T-cell (primary cell): Measurements from ENCODE around the gene METTL18. TPM values are rescaled to one million over a fixed set of nuclear protein-coding genes. Genes with fewer than 3 reads are reported as not detected.

Source experiments
- ATAC-seq, 4 experiments: fragments of 200-7000 bp in 3 of 4; fragments of 150-1000 bp in 1 of 4; cut with Tn5 transposase; replicated peaks in 1 of 4; 1 replicate in 3 of 4; 2 replicates in 1 of 4; pipeline ENCODE4 v1.10.0; 2021; ENCODE audit warnings: moderate library complexity in 3 of 4, mild to moderate bottlenecking in 2 of 4, moderate number of reproducible peaks in 1 of 4
- CTCF ChIA-PET, 2 donors: fragments of 300-600 bp; sonication (Branson Sonifier 250); formaldehyde crosslinking; loops; one replicate each; lab custom pipeline; 2022; ENCODE audit warnings: antibody characterized with exemption in 2 of 2; lab: Charles Lee
- POLR2A ChIA-PET, 2 donors: fragments of 300-600 bp; sonication (Branson Sonifier 250); formaldehyde crosslinking; loops; one replicate each; lab custom pipeline; 2022; ENCODE audit warnings: antibody characterized with exemption in 2 of 2; lab: Charles Lee
- DNase-seq, 35 experiments: peaks; one replicate each; pipeline versions ENCODE4 v3.0.0 to v3.0.0-alpha.2; 2013 to 2023
- H3K27ac ChIP-seq: one replicate; pipeline ENCODE4 v1.5.1; 2013; ENCODE audit warnings: low read length
- H3K27me3 ChIP-seq, 2 experiments: replicated peaks in 1 of 2; 1 replicate in 1 of 2; 2 replicates in 1 of 2; pipeline versions ENCODE4 v1.6.1 to v1.7.0; 2013; ENCODE audit warnings: low read length in 1 of 2, mixed read lengths in 1 of 2; ENCODE audit not compliant: control insufficient read depth in 2 of 2, insufficient read depth in 2 of 2; ENCODE audit errors: extremely low read depth in 1 of 2
- H3K36me3 ChIP-seq, 2 donors: 1 replicate in 1 of 2; 2 replicates in 1 of 2; pipeline versions ENCODE4 v1.6.1 to v1.7.0; 2013; ENCODE audit warnings: low read length in 1 of 2; ENCODE audit not compliant: control insufficient read depth in 2 of 2, insufficient read depth in 1 of 2; ENCODE audit errors: extremely low read depth in 1 of 2
- H3K4me1 ChIP-seq, 2 experiments: 1 replicate in 1 of 2; 2 replicates in 1 of 2; pipeline versions ENCODE4 v1.6.1 to v1.7.0; 2013; ENCODE audit warnings: low read length in 2 of 2, mixed read lengths in 1 of 2; ENCODE audit not compliant: insufficient read depth in 2 of 2, control insufficient read depth in 1 of 2; ENCODE audit errors: extremely low read depth in 1 of 2
- H3K4me3 ChIP-seq, 2 donors: 1 replicate in 1 of 2; 2 replicates in 1 of 2; pipeline versions ENCODE4 v1.5.1 to v1.7.0; 2013; ENCODE audit warnings: mild to moderate bottlenecking in 2 of 2, low read length in 1 of 2, moderate library complexity in 1 of 2; ENCODE audit not compliant: control insufficient read depth in 1 of 2; ENCODE audit errors: extremely low read depth in 1 of 2
- H3K9me3 ChIP-seq: 2 replicates; pipeline ENCODE4 v1.7.0; 2013
- H3K27ac Mint-ChIP-seq, 2 donors: one replicate each; pipeline ENCODE4 v1.8.0; 2020 to 2021; ENCODE audit warnings: mild to moderate bottlenecking in 2 of 2, mixed read lengths in 2 of 2
- H3K27me3 Mint-ChIP-seq, 2 donors: one replicate each; pipeline ENCODE4 v1.8.0; 2021 to 2022; ENCODE audit warnings: mixed read lengths in 2 of 2
- H3K36me3 Mint-ChIP-seq: one replicate; pipeline ENCODE4 v1.8.0; 2021; ENCODE audit warnings: mixed read lengths
- H3K4me1 Mint-ChIP-seq, 3 donors: one replicate each; pipeline ENCODE4 v1.8.0; 2020 to 2022; ENCODE audit warnings: mixed read lengths in 3 of 3, mild to moderate bottlenecking in 1 of 3
- H3K4me3 Mint-ChIP-seq, 3 donors: one replicate each; pipeline ENCODE4 v1.8.0; 2020 to 2022; ENCODE audit warnings: mild to moderate bottlenecking in 3 of 3, mixed read lengths in 3 of 3, moderate library complexity in 3 of 3
- H3K9me3 Mint-ChIP-seq, 3 donors: one replicate each; pipeline ENCODE4 v1.8.0; 2020 to 2022; ENCODE audit warnings: mixed read lengths in 3 of 3
- WGBS: methylation state at CpG from one replicate; pipeline ENCODE4 v1.1.5; 2013; ENCODE audit warnings: missing lambda C conversion rate; ENCODE audit not compliant: insufficient coverage; 5-methylcytosine and 5-hydroxymethylcytosine counted together
- total RNA-seq, 35 experiments: library from RNA in 6 of 35; stranded (reverse) in 6 of 35; fragments of 120-200 nt in 1 of 35; gene quantifications; one replicate each; pipeline versions ENCODE4 v1.2.1 to v1.2.4 and lab custom pipeline; 2013 to 2026

METTL18 gene
- total RNA-seq, 5 donors from 2014 or later (not counting 1 experiment from before 2014, with no cell fraction given), result 3.9 to 16.5 (median 11.1) TPM

DNA sequence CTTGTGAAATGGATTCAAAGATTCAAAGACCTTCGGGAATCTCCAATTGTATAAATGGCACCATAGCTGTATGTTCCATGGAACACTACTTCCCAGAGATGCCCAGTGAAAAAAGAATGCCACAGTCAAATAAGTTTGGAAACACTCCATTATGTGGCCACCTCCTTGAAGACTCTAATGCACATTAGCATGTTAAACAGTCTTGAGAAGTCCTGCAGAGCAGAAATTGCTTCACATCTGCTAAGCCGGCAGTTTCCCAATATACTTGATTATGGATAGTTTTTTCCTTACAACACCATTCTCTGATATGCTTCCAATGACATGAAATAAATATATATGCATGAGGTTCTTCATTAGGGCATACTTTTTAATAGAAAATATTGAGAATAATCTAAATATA is 48.2 kb downstream of the METTL18 start:
- H3K36me3 ChIP-seq, result no peaks in the 10 kb centered on the region
- ATAC-seq (no peak), DNase-seq (no peak)
- H3K4me1 ChIP-seq, result no peaks in the 10 kb centered on the region
- H3K27ac Mint-ChIP-seq, result no peak overlapping the region
- H3K27me3 Mint-ChIP-seq, result no peaks in the 10 kb centered on the region
- no peak overlapping the region for H3K27ac ChIP-seq
- no CpG with 5 or more reads among the region's 2 CpGs for WGBS
- no peaks in the 10 kb centered on the region for H3K27me3 ChIP-seq
- no peaks in the 10 kb centered on the region for H3K4me1 Mint-ChIP-seq
- no peaks in the 10 kb centered on the region for H3K9me3 ChIP-seq
- H3K4me3 Mint-ChIP-seq, result no peak overlapping the region
- H3K9me3 Mint-ChIP-seq, result peaks cover 0 to 5% (median 0%) of the 10 kb centered on the region in 3 donors
- H3K4me3 ChIP-seq, result no peak overlapping the region
- ChIA-PET POLR2A (no interaction called here), CTCF (no interaction called here)
- H3K36me3 Mint-ChIP-seq, result no peaks in the 10 kb centered on the region

DNA sequence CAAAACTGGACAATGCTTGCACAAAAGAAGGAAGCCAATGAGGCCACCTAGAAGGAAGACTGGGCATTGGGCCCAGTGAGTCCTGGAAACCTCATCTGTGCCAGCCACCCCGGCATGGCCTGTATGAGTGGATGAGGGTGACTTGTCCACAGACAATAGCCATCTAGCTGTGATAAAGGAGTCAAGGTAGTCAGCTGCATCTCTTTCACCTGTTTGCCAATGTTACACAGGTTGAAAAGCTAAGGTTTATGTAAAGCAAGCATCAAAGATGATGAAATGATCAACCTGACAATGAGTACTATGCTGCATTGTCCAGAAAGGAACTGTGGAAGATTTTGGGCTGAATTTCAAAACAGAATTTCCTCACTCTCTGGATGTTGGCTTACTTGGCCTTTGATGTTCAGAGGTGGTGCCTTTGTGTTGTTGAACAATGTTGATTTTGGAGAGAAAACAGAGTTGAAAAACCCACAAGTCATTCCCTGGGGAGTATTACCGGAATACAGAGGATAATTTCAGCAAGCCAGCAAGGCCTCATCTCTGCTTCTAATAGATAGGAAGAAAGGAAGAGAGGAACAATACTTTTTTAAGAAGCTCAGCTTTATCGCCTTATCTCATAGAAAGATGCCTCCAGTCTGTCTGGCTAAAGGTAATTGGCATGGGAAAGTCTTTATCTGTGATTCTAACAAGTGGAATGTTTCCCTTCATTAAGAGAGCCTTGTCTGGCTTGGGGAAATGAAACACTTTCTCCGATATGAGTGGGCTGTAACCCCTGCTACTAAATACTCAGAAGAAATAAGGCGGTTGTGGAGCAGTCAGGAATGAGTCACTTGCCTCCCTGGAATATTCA is 49.5 kb downstream of the METTL18 start:
- no peaks in the 10 kb centered on the region for H3K36me3 ChIP-seq
- Mint-ChIP-seq H3K36me3 (no peaks in the 10 kb centered on the region), H3K27ac (no peak overlapping the region), H3K27me3 (no peaks in the 10 kb centered on the region), H3K4me1 (no peaks in the 10 kb centered on the region), H3K4me3 (no peak overlapping the region), H3K9me3 (peaks cover 0 to 5% (median 0%) of the 10 kb centered on the region in 3 donors)
- no peaks in the 10 kb centered on the region for H3K9me3 ChIP-seq
- DNase-seq (no peak), ATAC-seq (no peak)
- CTCF ChIA-PET, result no interaction called here
- no peaks in the 10 kb centered on the region for H3K4me1 ChIP-seq
- H3K27ac ChIP-seq, result no peak overlapping the region
- POLR2A ChIA-PET, result no interaction called here
- WGBS, result 94% methylated on average over 3 of the region's 5 CpGs
- H3K4me3 ChIP-seq, result no peak overlapping the region
- no peaks in the 10 kb centered on the region for H3K27me3 ChIP-seq

Other genes with a start within 250 kb of the METTL18 start
- 1 to 10 TPM; 4.2 to 9.7 (median 8.5) TPM for gene F5, start 208.4 kb downstream of the METTL18 start, total RNA-seq
- 1 to 10 TPM; 1.3 to 3.4 (median 1.9) TPM for gene SELP, start 164.8 kb downstream of the METTL18 start, total RNA-seq
- 100 to 1,000 TPM; 305 to 461 (median 336) TPM for gene SELL, start 83.3 kb downstream of the METTL18 start, total RNA-seq
- gene SELE, start 60.8 kb downstream of the METTL18 start, total RNA-seq, result not detected
- gene SCYL3, start 99.0 kb upstream of the METTL18 start, total RNA-seq, result 10 to 100 TPM; 10.5 to 20.8 (median 18.2) TPM